ENCODE data around the gene TGFBR2.

DNA sequence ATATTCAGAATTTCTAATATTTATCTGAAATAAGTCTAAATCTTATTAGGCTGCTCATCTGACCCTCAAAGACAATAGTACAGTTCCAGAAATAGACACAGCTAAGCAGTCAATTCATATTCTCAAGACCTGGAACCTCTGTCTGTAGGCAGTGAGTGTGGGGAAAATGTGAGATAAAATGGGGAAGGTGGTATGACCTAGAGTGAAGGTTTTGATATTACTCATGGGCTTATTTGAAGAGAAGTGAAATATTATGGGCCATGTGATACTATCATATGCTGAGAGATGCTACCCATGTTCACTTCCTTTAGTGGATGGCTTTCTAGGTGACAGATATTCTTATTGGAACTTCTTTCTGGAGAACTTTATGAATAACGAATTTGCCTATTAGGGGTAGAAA lies 33.5 kb downstream of the TGFBR2 start:
- TF ChIP-seq YY1 (IDR thresholded peaks at IDR 0.05) = no peak
- TF ChIP-seq REST (IDR thresholded peaks at IDR 0.05) = no peak
- no peak for TF ChIP-seq TAF1 (conservative IDR thresholded peaks at IDR 0.05)
- TF ChIP-seq, protein P1, sequence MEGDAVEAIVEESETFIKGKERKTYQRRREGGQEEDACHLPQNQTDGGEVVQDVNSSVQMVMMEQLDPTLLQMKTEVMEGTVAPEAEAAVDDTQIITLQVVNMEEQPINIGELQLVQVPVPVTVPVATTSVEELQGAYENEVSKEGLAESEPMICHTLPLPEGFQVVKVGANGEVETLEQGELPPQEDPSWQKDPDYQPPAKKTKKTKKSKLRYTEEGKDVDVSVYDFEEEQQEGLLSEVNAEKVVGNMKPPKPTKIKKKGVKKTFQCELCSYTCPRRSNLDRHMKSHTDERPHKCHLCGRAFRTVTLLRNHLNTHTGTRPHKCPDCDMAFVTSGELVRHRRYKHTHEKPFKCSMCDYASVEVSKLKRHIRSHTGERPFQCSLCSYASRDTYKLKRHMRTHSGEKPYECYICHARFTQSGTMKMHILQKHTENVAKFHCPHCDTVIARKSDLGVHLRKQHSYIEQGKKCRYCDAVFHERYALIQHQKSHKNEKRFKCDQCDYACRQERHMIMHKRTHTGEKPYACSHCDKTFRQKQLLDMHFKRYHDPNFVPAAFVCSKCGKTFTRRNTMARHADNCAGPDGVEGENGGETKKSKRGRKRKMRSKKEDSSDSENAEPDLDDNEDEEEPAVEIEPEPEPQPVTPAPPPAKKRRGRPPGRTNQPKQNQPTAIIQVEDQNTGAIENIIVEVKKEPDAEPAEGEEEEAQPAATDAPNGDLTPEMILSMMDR (IDR thresholded peaks at IDR 0.05; ENCODE audit: low read depth, low read length, missing input control) = no peak
- TF ChIP-seq, protein P2, sequence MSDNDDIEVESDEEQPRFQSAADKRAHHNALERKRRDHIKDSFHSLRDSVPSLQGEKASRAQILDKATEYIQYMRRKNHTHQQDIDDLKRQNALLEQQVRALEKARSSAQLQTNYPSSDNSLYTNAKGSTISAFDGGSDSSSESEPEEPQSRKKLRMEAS (IDR thresholded peaks at IDR 0.05) = no peak
- no peak for TF ChIP-seq GABPA (IDR thresholded peaks at IDR 0.05 in 1 of 2, conservative IDR thresholded peaks at IDR 0.05 in 1 of 2)
- TF ChIP-seq JUND (IDR thresholded peaks at IDR 0.05) = no peak
- no peak for TF ChIP-seq SP1 (IDR thresholded peaks at IDR 0.05)
- no peak for TF ChIP-seq RXRA (IDR thresholded peaks at IDR 0.05)
- no peak for TF ChIP-seq RAD21 (IDR thresholded peaks at IDR 0.05)
- TF ChIP-seq NR2F2 (IDR thresholded peaks at IDR 0.05) = no peak
